Measurements from ENCODE around the gene ALDH1A1. TPM values are rescaled to one million over a fixed set of nuclear protein-coding genes. Genes with fewer than 3 reads are reported as not detected.

The ALDH1A1 gene
- total and polyA plus RNA-seq, 2 of the 8 experiments (the other 6 are each of a cell fraction or from before 2014, with no cell fraction given) = 0.50 to 0.82 TPM

DNA sequence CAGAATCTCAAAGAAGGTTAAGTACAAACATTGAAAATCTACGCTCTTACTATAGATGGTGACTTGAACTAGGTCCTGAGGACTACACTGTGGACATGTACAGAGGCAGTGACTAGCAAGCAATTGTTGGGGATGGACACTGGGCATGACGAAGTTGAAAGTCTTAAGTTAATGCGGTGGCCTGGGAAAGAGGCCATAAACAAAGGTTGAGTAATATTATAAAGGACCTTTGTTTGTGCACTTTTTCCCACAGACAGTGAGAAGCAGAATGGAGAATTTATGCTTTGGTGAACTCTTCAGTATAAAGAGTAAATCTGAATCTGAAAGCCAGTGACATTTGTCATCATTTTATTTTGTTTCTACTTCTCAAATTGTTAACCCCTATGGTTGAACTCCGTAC is 15.3 kb downstream of the ALDH1A1 start (continued):
- TF ChIP-seq RNF2 (IDR thresholded peaks at IDR 0.05; ENCODE audit: borderline replicate concordance, low read depth, low read length, missing control alignments, poor library complexity, severe bottlenecking) = no peak

All from H1 (cell line).